ENCODE measurements around the gene RGPD8.
"Not testable (repeated sequence)": the region's sequence is repeated elsewhere in the genome, so short reads cannot be mapped to it uniquely, and the experiment has no call there.

DNA sequence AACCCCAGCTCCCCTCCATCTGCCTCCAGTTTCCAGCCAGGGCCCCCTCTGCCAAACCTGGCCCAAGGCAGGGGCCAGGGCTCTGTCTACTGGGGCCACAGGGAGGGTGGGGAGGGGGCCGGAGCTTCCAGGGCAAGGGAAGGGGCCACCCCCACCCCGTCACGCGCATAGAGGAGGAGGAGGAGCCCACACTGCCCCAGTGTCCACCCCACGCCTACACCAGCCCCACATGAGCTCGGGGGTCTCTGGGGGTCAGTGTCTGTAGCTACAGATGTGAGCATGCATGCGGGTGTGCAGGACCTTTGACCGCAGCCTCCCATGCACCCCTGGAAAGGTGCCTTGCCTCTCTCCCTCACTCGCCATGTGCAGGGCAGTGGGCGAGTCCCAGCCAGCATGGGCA, 3.5 kb upstream of the RGPD8 start:
- TF ChIP-seq POLR2A (IDR thresholded peaks at IDR 0.05; ENCODE audit: low read length); GATA1 (IDR thresholded peaks at IDR 0.05; ENCODE audit: low read depth, low read length): not testable (repeated sequence)

All from erythroblast (primary cell).